K562 (cell line): Measurements from ENCODE around the gene CNGB1. TPM values are rescaled to one million over a fixed set of nuclear protein-coding genes. Genes with fewer than 3 reads are reported as not detected.

Experiments
- ATAC-seq: fragments of 200-7000 bp; cut with Tn5 transposase; 3 replicates; pipeline ENCODE4 v1.9.1; 2020; ENCODE audit warnings: moderate library complexity
- BruUV-seq: library from RNA; stranded (reverse); fragments of 400-500 nt; replicated peaks from 2 replicates; lab custom pipeline; 2021; lab: Mats Ljungman, UMichigan
- CTCF ChIA-PET: fragments of 300-600 bp; formaldehyde crosslinking; extraction: SDS; loops from one replicate; lab custom pipeline; 2021; ENCODE audit warnings: low intra/inter-chr PET ratio; lab: Yijun Ruan, JAX
- POLR2A ChIA-PET: fragments of 300-600, 350-650 bp; sonication (Branson Sonifier 250); formaldehyde crosslinking; extraction: SDS; loops from one replicate; lab custom pipeline; 2021; ENCODE audit warnings: antibody characterized with exemption, inconsistent platforms; lab: Yijun Ruan, JAX
- DNase-seq, 4 experiments: peaks; one replicate each; pipeline versions ENCODE4 v3.0.0 to v3.0.0-alpha.2; 2011 to 2018; ENCODE audit warnings: low spot score in 3 of 4, mixed read lengths in 3 of 4; ENCODE audit errors: extremely low read depth in 1 of 4
- FAIRE-seq: peaks from 2 replicates; lab custom pipeline; 2011; peaks lifted over from hg19 to GRCh38; lab: Jason Lieb, UNC
- H2AFZ ChIP-seq: 2 replicates; pipeline ENCODE4 v1.6.0; 2011; ENCODE audit warnings: low read depth, low read length, control low read depth, inconsistent platforms
- H3K27ac ChIP-seq: fragments of 200-600 bp; 3 replicates; pipeline ENCODE4 v1.8.0; 2011; ENCODE audit warnings: low read depth, mild to moderate bottlenecking, control low read depth, inconsistent platforms, low read length, moderate library complexity, mixed read lengths; ENCODE audit errors: extremely low read depth
- H3K27me3 ChIP-seq, 2 experiments: fragments of 300-600 bp in 1 of 2; 2 replicates in 1 of 2; 3 replicates in 1 of 2; pipeline versions ENCODE4 v1.6.0 to v1.8.0; 2011; ENCODE audit warnings: inconsistent platforms in 2 of 2, low read length in 2 of 2, mild to moderate bottlenecking in 1 of 2, mixed read lengths in 1 of 2, moderate library complexity in 1 of 2; ENCODE audit not compliant: control insufficient read depth in 2 of 2, insufficient read depth in 2 of 2
- H3K36me3 ChIP-seq: fragments of 300-600 bp; 3 replicates; pipeline ENCODE4 v1.8.0; 2011; ENCODE audit warnings: mild to moderate bottlenecking, low read length, inconsistent platforms; ENCODE audit not compliant: control insufficient read depth, insufficient read depth
- H3K4me1 ChIP-seq, 2 experiments: fragments of 200-600 bp in 1 of 2; replicated peaks in 1 of 2; 2 replicates in 1 of 2; 3 replicates in 1 of 2; pipeline versions ENCODE4 v1.5.1 to v1.8.0; 2011; ENCODE audit warnings: inconsistent platforms in 2 of 2, low read length in 2 of 2, mild to moderate bottlenecking in 1 of 2, mixed read lengths in 1 of 2, moderate library complexity in 1 of 2; ENCODE audit not compliant: control insufficient read depth in 2 of 2, insufficient read depth in 2 of 2
- H3K4me2 ChIP-seq: 2 replicates; pipeline ENCODE4 v1.6.1; 2011; ENCODE audit warnings: low read length, control low read depth, inconsistent platforms, mixed read lengths; ENCODE audit not compliant: insufficient read depth
- H3K4me3 ChIP-seq: fragments of 200-600 bp; sonication (generic), shearing (Covaris generic); 2 replicates; pipeline ENCODE4 v1.5.1; 2016; ENCODE audit warnings: control low read depth, inconsistent platforms
- H3K79me2 ChIP-seq: fragments of 200-600 bp; 3 replicates; pipeline ENCODE4 v1.8.0; 2011; ENCODE audit warnings: low read length, inconsistent platforms; ENCODE audit not compliant: control insufficient read depth, insufficient read depth
- H3K9ac ChIP-seq, 2 experiments: 2 replicates each; pipeline versions ENCODE4 v1.6.0 to v1.6.1; 2011; ENCODE audit warnings: low read depth in 2 of 2, low read length in 2 of 2, control low read depth in 1 of 2, inconsistent platforms in 1 of 2, mild to moderate bottlenecking in 1 of 2, mixed read lengths in 1 of 2; ENCODE audit not compliant: insufficient read depth in 1 of 2
- H3K9me1 ChIP-seq: one replicate; pipeline ENCODE4 v1.6.0; 2011; ENCODE audit warnings: inconsistent platforms, mild to moderate bottlenecking, low read length, moderate library complexity; ENCODE audit not compliant: control insufficient read depth, insufficient read depth
- H3K9me3 ChIP-seq: replicated peaks from 2 replicates; pipeline ENCODE4 v1.5.1; 2011; ENCODE audit warnings: low read depth, low read length, inconsistent platforms; ENCODE audit not compliant: control insufficient read depth, insufficient read depth
- H4K20me1 ChIP-seq: replicated peaks from 2 replicates; pipeline ENCODE4 v1.6.1; 2011; ENCODE audit warnings: low read length, inconsistent platforms, mixed read lengths; ENCODE audit not compliant: control insufficient read depth, insufficient read depth
- ARNT ChIP-seq, 2 experiments: fragments of 450-650 bp; IDR thresholded peaks; 2 replicates each; pipeline ENCODE4 v1.6.1; 2016; ENCODE audit warnings: mild to moderate bottlenecking in 1 of 2
- BCL6 ChIP-seq: fragments of 250-450 bp; sonication (Bioruptor Pico); IDR thresholded peaks from 2 replicates; pipeline ENCODE4 v1.4.0; 2020
- CREB3L1 ChIP-seq: fragments of 450-650 bp; IDR thresholded peaks from 2 replicates; pipeline ENCODE4 v1.6.1; 2014; ENCODE audit warnings: low read depth, mild to moderate bottlenecking, moderate library complexity, borderline replicate concordance
- DIDO1 ChIP-seq: fragments of 450-650 bp; IDR thresholded peaks from 2 replicates; pipeline ENCODE4 v1.6.1; 2016; ENCODE audit warnings: low read depth, missing biosample characterization, missing genetic modification characterization
- EZH2 ChIP-seq: IDR thresholded peaks from 2 replicates; pipeline ENCODE4 v1.6.1; 2012; ENCODE audit warnings: low read depth, mild to moderate bottlenecking, inconsistent platforms, low read length, borderline replicate concordance
- FUS ChIP-seq: fragments of 200-400 bp; formaldehyde crosslinking; optimal IDR thresholded peaks from 2 replicates; pipeline ENCODE3; 2017; ENCODE audit warnings: low read depth, low read length
- ID3 ChIP-seq, 2 experiments: fragments of 250-450 bp in 1 of 2; fragments of 450-650 bp in 1 of 2; sonication (Bioruptor Pico) in 1 of 2; IDR thresholded peaks; 2 replicates each; pipeline versions ENCODE4 v1.6.1 to v1.8.0; 2016 to 2021; ENCODE audit warnings: mild to moderate bottlenecking in 2 of 2, moderate library complexity in 2 of 2, missing compliant biosample characterization in 1 of 2, missing genetic modification characterization in 1 of 2
- MLX ChIP-seq, 2 experiments: fragments of 450-650 bp in 1 of 2; sonication (generic) in 1 of 2; formaldehyde crosslinking; conservative IDR thresholded peaks; 2 replicates each; pipeline versions ENCODE4 v1.4.0 to v1.8.1; 2020 to 2022; ENCODE audit warnings: mild to moderate bottlenecking in 1 of 2, missing genetic modification reagents in 1 of 2
- NCOA4 ChIP-seq: fragments of 450-650 bp; IDR thresholded peaks from 2 replicates; pipeline ENCODE4 v1.6.1; 2018; ENCODE audit warnings: mild to moderate bottlenecking; ENCODE audit not compliant: partially characterized antibody
- PHB2 ChIP-seq: fragments of 450-650 bp; IDR thresholded peaks from 2 replicates; pipeline ENCODE4 v1.6.1; 2017; ENCODE audit warnings: low read depth
- SUPT5H ChIP-seq: fragments of 450-650 bp; IDR thresholded peaks from 2 replicates; pipeline ENCODE4 v1.6.1; 2016
- TCF15 ChIP-seq: fragments of 250-450 bp; sonication (Bioruptor Pico); IDR thresholded peaks from 2 replicates; pipeline ENCODE4 v1.8.0; 2022; ENCODE audit warnings: moderate library complexity, mild to moderate bottlenecking, inconsistent platforms
- TCF7 ChIP-seq: sonication (generic); IDR thresholded peaks from 2 replicates; pipeline ENCODE4 v1.6.1; 2016; ENCODE audit warnings: antibody characterized with exemption, borderline replicate concordance
- ZNF184 ChIP-seq: sonication (generic); formaldehyde crosslinking; IDR thresholded peaks from 2 replicates; pipeline ENCODE4 v1.5.0; 2020; ENCODE audit warnings: missing genetic modification reagents
- ZNF280A ChIP-seq: fragments of 450-650 bp; IDR thresholded peaks from 2 replicates; pipeline ENCODE4 v1.6.1; 2018; ENCODE audit warnings: mild to moderate bottlenecking, low read depth; ENCODE audit not compliant: partially characterized antibody
- WGBS: fragments of 100-300 bp; shearing (Covaris generic); methylation state at CpG from one replicate; pipeline ENCODE4 v1.1.6; 2016; ENCODE audit warnings: low coverage, mixed read lengths; ENCODE audit not compliant: insufficient coverage; ENCODE audit errors: missing lambda C conversion rate; 5-methylcytosine and 5-hydroxymethylcytosine counted together
- in situ Hi-C: fragments of 300-500 bp; cut with MboI; formaldehyde crosslinking; loops from 4 replicates; pipeline ENCODE4 v1.15.0; 2018; ENCODE audit warnings: inconsistent platforms, mixed read lengths
- intact Hi-C: fragments of 100-400 bp; cut with micrococcal nuclease; formaldehyde crosslinking; loops from 2 replicates; pipeline ENCODE4 v1.14.2; 2022
- polyA plus RNA-seq, 8 experiments: library from polyadenylated mRNA; depleted of rRNA in 4 of 8; stranded (reverse) in 5 of 8; unstranded in 3 of 8; fragments of >200 nt; fragmentation: Nextera tagmentation in 2 of 8; fragmentation: Illumina TruSeq in 1 of 8; extraction: Ambion mirVana in 2 of 8; extraction: Trizol in 1 of 8; gene quantifications; 2 replicates each; pipeline versions ENCODE4 v1.2.1 to v1.2.3, GENCODE V29; 2011 to 2014; ENCODE audit warnings: inconsistent platforms in 1 of 8, missing spikeins in 1 of 8
- total RNA-seq, 7 experiments: library from RNA; depleted of rRNA in 6 of 7; stranded (reverse); fragments of >200 nt in 6 of 7; fragmentation: Illumina TruSeq in 2 of 7; extraction: Trizol in 2 of 7; gene quantifications; 2 replicates each; pipeline versions ENCODE4 v1.2.1 to v1.2.3, GENCODE V29; 2011 to 2021; ENCODE audit warnings: low replicate concordance in 1 of 7

Gene CNGB1
- total and polyA plus RNA-seq, 9 of the 15 experiments (the other 6 are each of a cell fraction or from before 2014, with no cell fraction given), result not detected

- no peaks in the 10 kb centered on the region for H4K20me1 ChIP-seq
- no peak overlapping the region for H2AFZ ChIP-seq
- ChIA-PET POLR2A (interaction anchor here (1.4 kb wide), 1 partner anchor 12 kb away, joined by 4 read pairs; no protein-coding TSS in a partner anchor), CTCF (no interaction called here)
- ATAC-seq (no peak), FAIRE-seq (no peak), DNase-seq (no peak)
- no peak overlapping the region for H3K4me3 ChIP-seq
- peaks cover 1% of the 10 kb centered on the region for H3K9me1 ChIP-seq
- no TSS peak for BruUV-seq
- no peaks in the 10 kb centered on the region for H3K4me1 ChIP-seq
- in situ Hi-C loops (loop anchor here (10.0 kb wide), 2 partner anchors 114 to 284 kb away; partner anchors contain the start of genes CFAP20 and PRSS54), intact Hi-C loops (no loop called here)
- no peak overlapping the region for H3K9ac ChIP-seq
- 83% methylated on average over 3 of the region's 3 CpGs for WGBS
- H3K36me3 ChIP-seq, result peaks cover 61% of the 10 kb centered on the region; the same call in 2 of the 3 replicates
- TF ChIP-seq ARNT (IDR thresholded peaks at IDR 0.05), result no peak
- no peak for TF ChIP-seq MLX (CRISPR knock-in tag; conservative IDR thresholded peaks at IDR 0.05)
- no peak for TF ChIP-seq ID3 (CRISPR knock-in tag; IDR thresholded peaks at IDR 0.05)
- TF ChIP-seq ID3 (tag; IDR thresholded peaks at IDR 0.05), result no peak
- TF ChIP-seq ZNF280A, result no peak
- no peak for TF ChIP-seq TCF7
- no peak for TF ChIP-seq EZH2
- no peak for TF ChIP-seq SUPT5H
- TF ChIP-seq NCOA4, result no peak
- TF ChIP-seq CREB3L1, result no peak
- no peak for TF ChIP-seq BCL6 (CRISPR knock-in tag)
- TF ChIP-seq PHB2, result no peak
- TF ChIP-seq ZNF184 (CRISPR knock-in tag), result no peak
- TF ChIP-seq FUS, result no peak
- TF ChIP-seq DIDO1, result no peak
- no peak for TF ChIP-seq TCF15 (CRISPR knock-in tag)
- H3K79me2 ChIP-seq, result no peaks in the 10 kb centered on the region; the same call in 2 of the 3 replicates
- no peak overlapping the region for H3K27ac ChIP-seq
- H3K9me3 ChIP-seq, result peaks cover 3% of the 10 kb centered on the region; the same call in 1 of the 2 replicates
- H3K4me2 ChIP-seq, result no peak overlapping the region
- H3K27me3 ChIP-seq, result no peaks in the 10 kb centered on the region
These were observed 40.0 kb upstream of the CNGB1 start for GRCh38 chr16:58010886-58011285.
